ENCODE measurements around the gene MOV10L1. TPM values are rescaled to one million over a fixed set of nuclear protein-coding genes. Genes with fewer than 3 reads are reported as not detected.
A peak's percentile ranks its signal among the peaks of the same experiment; 100 is the strongest.

The MOV10L1 gene
- total RNA-seq, 3 donors from 2014 or later: 0.16 to 0.44 (median 0.33) TPM

GRCh38 chr22:50189184-50189848, 99.5 kb downstream of the MOV10L1 start:
- Histone ChIP-seq H3K4me1 (peaks cover 18 to 25% of the 10 kb centered on the region in 2 donors), H3K27ac (peak overlapping the region; percentile 81 to 90), H3K9me3 (no peaks in the 10 kb centered on the region), H3K27me3 (no peaks in the 10 kb centered on the region), H3K36me3 (no peaks in the 10 kb centered on the region), H3K4me3 (no peak overlapping the region)
- no peak for DNase-seq (ENCODE audit: low spot score in 2 of 2)
- intact Hi-C loops (cut with DNase I; ENCODE audit: low total_unique reads): loop anchor here (10.0 kb wide), 1 partner anchor 235 kb away; no protein-coding TSS in a partner anchor
- TF ChIP-seq POLR2AphosphoS5 (IDR thresholded peaks at IDR 0.05): no peak
- no peak for TF ChIP-seq CTCF (IDR thresholded peaks at IDR 0.05)
- no peak for TF ChIP-seq POLR2A (IDR thresholded peaks at IDR 0.05)

- H3K4me3 ChIP-seq: peak overlapping the region; percentile 30 to 65 (median 51)
Measured at GRCh38 chr22:50189849-50190181, 100.0 kb downstream of the MOV10L1 start.

DNA sequence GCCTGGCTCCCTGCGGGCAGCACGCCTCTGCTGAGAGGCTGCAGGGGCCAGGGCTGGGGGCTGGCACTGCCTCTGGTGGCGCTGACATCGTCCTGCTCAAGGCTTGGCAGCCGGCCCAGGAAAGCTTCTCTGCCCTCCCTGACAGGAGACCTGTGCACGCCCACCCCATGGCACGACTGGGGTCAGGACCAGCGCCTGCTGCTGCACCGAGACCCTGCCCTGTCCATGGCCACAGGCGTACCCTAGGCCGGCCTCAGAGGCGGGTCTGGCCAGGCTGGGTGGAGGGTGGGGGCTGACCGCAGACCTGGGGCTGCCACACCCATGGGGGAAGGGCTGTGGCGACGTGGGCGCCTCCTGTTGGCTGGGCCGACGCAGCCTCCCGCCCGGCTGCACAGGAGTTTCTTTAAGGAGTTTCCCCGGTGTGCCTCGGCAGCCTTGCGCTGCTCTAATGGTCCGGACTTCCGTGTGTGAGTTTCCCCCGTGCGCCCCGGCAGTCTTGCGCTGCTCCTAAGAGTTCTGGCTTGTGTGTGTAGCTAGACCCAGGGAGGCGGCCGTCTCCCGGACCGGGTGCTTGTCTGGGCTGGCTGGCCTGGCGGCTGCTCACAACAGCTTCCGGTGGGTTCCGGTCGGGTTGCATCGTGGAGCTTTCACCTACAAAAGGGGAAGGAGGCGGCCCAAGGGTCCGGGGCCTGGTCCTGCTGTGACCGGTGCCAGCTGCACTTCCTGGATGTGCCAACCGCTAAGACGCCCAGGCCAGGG, 100.6 kb downstream of the MOV10L1 start:
- Histone ChIP-seq H3K4me1 (peaks cover 18 to 20% of the 10 kb centered on the region in 2 donors), H3K9me3 (no peaks in the 10 kb centered on the region), H3K4me3 (peak overlapping the region; percentile 30 to 65 (median 51)), H3K27me3 (no peaks in the 10 kb centered on the region), H3K27ac (peak overlapping the region; percentile 81 to 90), H3K36me3 (no peaks in the 10 kb centered on the region)
- intact Hi-C loops (cut with DNase I; ENCODE audit: low total_unique reads): no loop called here
- peak; percentile 72 to 79 for DNase-seq (ENCODE audit: low spot score in 2 of 2)
- TF ChIP-seq POLR2AphosphoS5 (IDR thresholded peaks at IDR 0.05) (peak in 2 of 3 donors; percentile 20 to 53), POLR2A (IDR thresholded peaks at IDR 0.05) (no peak), CTCF (IDR thresholded peaks at IDR 0.05) (peak in 2 of 3 donors; percentile 16 to 33)

More at GRCh38 chr22:50189849-50190181, 100.0 kb downstream of the MOV10L1 start:
- Histone ChIP-seq H3K36me3 (no peaks in the 10 kb centered on the region), H3K27me3 (no peaks in the 10 kb centered on the region), H3K9me3 (no peaks in the 10 kb centered on the region), H3K4me1 (peaks cover 18 to 20% of the 10 kb centered on the region in 2 donors), H3K27ac (peak overlapping the region; percentile 81 to 90)
- intact Hi-C loops (cut with DNase I; ENCODE audit: low total_unique reads): loop anchor here (10.0 kb wide), 1 partner anchor 235 kb away; no protein-coding TSS in a partner anchor
- no peak for DNase-seq (ENCODE audit: low spot score in 2 of 2)
- TF ChIP-seq POLR2AphosphoS5 (IDR thresholded peaks at IDR 0.05) (no peak), CTCF (IDR thresholded peaks at IDR 0.05) (no peak), POLR2A (IDR thresholded peaks at IDR 0.05) (no peak)

DNA sequence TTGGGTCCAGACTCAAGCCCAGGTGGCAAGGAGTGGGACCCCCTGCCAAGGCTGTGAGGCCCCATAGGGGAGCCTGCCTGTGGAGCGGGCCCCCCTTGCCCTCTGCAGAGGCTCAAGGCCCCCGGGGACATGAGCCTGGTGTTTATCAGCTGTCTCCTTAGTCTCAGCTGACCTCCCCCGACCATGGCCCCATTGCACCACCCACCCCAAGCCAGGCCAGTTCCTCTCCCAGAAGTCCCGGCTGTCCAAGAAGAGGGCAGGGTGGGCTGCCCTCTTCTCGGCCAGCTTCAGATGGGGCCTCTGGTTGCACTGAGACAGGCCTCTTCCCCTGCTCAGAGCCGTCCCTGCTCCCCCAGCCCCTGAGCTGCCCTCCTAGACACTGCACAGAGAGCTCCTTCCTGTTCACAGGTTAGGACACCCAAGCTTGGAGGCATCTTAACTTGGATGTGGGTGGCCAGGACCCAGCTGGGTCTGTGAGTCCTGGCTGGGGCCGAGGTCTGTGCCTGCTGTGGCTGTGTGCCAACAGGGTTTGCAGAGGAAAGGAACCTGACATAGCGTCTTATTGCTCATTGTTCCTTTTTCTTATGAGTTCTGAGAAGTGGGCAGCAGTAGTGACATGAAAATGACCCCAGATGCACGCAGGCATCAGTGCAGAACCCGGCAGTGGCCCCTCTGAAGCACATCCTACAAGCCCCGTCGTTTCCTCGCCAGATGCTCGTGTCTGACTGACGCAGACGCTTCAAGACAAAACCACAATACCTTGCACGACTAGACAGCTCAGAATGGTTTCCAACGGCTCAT, 101.3 kb downstream of the MOV10L1 start:
- Histone ChIP-seq H3K27ac (peak overlapping the region; percentile 81 to 90), H3K4me3 (peak overlapping the region; percentile 30 to 65 (median 51)), H3K27me3 (no peaks in the 10 kb centered on the region), H3K36me3 (no peaks in the 10 kb centered on the region), H3K9me3 (no peaks in the 10 kb centered on the region), H3K4me1 (peaks cover 18 to 20% of the 10 kb centered on the region in 2 donors)
- no peak for DNase-seq (ENCODE audit: low spot score in 2 of 2)
- intact Hi-C loops (cut with DNase I; ENCODE audit: low total_unique reads): no loop called here
- no peak for TF ChIP-seq CTCF (IDR thresholded peaks at IDR 0.05)
- TF ChIP-seq POLR2A (IDR thresholded peaks at IDR 0.05): no peak
- TF ChIP-seq POLR2AphosphoS5 (IDR thresholded peaks at IDR 0.05): no peak

Measured in breast epithelium (tissue), 4 donors.